GM19397 (cell line): Measurements from ENCODE around the gene CCDC92B.
"Not testable (repeated sequence)": the region's sequence is repeated elsewhere in the genome, so short reads cannot be mapped to it uniquely, and the experiment has no call there.

ENCODE experiments used
- ATAC-seq: cut with Tn5 transposase; IDR thresholded peaks from one replicate; pipeline ENCODE4 v1.9.1; 2021; ENCODE audit warnings: mild to moderate bottlenecking, moderate library complexity; ENCODE audit not compliant: unreplicated experiment

The CCDC92B gene

DNA sequence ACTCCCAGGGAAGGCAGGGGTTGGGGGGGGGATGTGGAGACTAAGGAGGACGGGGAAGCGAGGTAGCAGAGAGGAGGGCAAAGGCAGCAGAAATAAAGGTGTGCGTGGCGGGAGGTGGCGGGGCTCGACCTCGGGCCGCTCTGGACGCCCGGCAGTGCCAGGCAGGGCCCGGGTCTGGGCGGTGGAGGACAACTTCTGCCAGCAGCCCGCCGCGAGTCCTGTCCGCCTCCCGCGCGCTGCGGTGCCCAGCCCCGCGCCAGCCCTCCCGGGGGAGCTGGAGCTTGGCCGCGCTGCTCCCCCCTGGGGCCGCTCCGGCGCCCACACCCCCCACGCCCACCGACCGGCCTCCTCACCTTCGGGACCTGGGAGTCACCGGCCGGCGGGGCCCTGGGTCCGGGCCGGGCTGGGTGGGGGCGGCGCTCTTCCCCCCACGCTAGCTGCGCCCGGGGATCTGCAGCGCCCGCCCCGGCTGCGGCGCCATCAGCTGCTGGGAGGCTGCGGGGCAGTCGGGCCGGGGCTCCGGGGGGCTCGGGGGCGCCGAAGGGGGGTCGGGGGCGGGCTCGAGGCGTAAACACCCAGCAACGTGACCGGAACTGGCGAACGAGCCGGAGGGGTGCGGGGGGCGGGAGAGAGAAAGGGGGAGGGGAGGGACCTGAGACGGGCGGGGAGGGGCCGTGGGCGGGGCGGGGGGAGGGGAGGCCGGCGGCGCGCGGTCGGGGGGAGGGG lies at the start of gene CCDC92B:
TSS of gene CCDC92B (minus strand) at position 595 of the 726 bp plus-strand sequence. CDS start 14,507 bp downstream, outside the sequence.
- no peak for ATAC-seq

DNA sequence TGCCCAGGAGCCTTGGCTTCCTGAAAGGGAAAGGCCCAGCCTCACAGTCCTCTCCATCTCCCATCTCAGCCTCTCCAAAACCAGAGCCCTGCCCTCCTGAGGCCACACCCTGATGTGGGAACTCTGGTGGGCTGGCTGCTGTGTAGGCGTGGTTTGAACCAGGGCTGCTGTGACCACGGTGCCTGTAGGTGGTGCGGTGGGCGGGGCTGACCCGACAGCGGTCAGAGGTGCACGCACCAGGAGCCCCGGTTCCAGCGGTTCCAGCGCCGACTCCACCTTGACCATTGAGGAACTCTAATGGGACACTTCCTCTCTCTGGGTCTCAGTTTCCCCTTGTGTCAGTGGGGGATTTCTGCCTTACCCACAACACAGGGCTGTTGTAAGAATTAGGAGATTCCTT lies 49.2 kb upstream of the CCDC92B start:
- ATAC-seq: no peak

DNA sequence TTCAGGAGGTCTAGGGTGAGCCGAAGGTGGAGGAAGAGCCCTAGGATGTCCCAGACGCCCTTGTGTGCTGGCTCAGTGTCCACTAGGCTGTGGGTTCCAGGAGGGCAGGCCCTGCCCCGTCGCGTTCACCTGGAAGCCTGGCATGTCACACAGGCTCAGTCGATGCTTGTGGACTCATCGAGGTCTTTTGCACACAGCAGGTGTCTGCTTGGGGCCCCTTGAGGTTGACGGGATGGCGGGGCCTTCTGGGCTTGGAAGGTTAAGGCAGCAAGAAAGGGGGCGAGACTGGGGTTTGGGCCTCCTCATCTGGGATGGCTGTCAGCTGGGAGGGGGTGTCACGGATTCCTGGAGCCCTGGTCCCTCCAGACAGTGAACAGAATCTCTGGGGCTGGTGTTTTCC lies 48.7 kb upstream of the CCDC92B start:
- ATAC-seq: no peak

DNA sequence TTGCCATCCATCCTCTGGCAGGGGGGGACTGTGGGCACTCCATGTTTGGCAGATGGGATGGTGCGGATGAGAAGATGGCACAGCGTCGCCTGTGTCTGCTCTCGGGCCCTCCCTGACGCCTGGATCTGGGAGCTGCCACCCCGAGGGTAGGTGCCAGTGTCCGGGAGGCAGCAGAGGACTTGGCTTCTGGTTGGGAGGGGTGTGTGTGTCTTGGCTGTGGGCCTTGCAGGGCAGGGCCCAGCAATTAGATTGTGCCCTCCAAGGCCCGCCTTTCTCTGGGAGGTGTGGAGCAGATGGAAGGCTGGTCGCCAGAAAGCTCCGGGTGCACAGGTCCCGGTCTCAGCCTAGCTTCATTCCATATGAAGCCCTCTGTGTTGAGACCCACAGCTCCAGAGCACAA lies 48.2 kb upstream of the CCDC92B start:
- no peak for ATAC-seq

DNA sequence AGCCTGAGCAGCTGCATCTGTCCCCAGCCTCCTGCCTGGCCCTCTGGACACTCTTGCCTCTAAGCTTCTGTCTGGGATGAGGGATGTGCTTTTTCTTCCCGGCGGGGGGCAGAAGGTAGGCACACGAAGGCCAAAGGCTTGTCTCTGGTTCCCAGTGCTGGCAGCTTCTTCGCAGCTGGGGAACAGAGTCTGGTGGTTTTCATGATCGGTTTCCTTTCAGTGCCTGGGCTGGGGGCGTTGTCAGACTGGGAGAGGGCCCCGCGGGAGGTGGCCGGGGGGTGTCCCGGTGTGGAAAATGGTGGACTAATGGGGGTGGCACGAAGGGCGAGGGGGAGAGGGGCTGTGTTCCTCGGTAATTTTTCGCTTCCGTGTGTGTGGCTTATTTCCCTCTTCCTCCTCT lies 47.8 kb upstream of the CCDC92B start:
- ATAC-seq: no peak

DNA sequence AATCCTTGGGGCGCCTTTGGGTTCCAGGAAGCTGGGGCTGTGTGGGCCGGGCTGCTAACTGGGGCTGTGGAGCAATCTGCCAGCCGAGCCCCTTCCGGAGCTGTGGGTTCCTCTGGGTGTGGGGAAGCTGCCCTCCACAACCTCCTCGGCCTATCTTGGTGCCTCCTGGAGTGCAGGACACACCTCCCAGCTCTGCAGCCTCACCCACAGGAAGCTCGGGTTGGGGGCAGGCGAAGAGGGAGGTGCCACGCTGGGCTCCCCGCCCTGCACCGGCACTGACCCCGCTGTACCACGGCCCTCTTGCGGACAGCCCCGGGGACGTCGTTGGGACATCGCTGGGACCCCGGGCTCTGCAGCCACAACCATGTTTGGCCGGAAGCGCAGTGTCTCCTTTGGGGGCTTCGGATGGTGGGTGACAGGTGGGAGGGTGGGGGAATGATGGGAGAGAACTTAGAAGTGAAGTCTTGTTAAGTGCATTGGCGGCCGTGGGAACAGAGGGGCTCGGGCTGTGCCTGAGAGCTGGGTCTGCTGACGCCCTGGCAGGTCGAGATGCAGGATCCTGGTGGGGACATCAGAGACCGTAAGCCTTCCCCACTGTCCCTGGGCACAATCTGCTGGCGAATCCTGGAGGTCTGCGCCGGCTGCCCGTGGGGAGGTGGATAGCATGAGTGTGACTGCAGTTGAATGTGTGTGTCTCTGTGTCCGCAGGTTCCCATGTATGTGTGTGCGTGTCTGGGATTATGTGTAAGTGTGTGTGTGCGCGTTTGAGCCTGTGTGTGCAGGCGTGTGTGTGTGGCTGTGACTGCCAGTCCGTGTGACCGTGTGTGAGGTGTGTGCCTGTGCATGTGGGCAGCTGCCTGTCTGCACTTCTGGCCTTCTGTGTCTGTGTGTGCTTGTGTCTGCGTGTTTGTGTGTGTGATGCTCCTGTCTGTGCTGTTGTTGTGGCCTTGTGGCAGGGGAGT lies 47.0 kb upstream of the CCDC92B start, which contains the start of gene RAP1GAP2:
TSS of gene RAP1GAP2 (plus strand) at position 275 of the 962 bp plus-strand sequence. CDS start at position 365, 90 bp downstream.
- ATAC-seq: no peak

DNA sequence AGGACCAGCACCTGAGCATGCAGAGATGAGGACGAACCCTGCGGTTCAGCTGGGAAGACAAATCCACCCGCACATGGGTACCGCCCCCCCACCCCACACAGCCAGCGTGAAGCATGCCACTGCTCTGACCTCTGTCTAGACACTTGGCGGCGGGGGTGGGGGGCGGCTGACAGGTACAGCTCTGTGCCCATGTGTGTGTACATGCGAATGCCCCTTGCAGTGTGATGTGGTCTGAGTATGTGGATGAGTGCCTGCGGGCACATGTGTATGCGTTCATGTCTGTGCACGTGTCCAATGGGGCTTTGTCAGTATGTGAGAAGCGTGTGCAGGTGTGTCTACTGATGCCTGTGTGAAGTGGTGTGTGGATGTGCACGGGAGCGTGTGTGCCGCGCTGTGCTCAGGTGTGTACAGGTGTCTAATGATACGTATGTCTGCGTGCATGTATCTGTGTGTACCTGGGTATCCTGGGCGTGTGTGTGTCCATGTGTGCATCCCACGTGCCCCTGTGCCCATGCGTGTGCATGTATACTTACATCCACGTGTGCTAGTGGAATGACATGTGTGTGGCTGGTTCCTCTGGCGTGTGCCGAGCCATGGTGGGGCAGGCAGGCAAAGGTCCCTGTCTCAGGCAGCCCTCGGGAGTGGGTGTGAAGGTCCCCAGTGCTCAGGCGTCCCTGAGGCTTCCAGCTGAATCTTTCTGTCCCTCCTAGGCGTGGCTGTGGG lies 46.1 kb upstream of the CCDC92B start:
- no peak for ATAC-seq

DNA sequence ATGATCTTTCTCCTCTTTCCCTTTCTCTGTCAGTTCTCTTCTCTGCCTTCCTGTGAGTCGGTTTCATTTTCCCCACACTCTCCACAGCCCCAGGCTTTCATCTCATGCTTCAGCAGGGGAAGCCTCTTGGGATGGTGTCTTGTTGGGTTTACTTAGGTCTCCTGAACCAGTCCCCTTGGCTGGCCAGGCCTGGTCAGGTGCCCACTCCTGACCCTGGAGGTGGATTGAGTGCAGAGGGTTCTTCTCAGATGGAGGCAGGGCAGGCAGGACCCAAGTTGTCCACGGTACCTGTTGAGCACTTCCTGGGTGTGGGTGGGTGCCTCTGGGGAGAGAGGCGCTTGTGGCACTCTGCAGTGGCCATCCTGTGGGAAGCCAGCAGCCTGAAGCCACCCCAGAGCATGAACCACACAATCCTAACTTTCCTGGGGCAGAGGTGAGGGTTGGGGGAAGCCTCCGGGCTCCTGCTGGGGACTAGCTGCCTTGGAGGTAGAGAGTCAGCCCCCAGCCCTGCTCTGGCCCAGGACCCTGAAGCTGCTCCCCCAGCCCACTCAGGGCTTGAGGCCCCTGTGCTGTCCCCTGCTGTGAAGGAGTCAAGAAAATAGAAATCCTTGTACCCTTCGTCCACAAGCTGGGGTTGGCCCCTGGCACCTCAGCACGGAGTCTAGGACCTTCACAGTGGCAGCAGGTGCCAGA lies 44.8 kb upstream of the CCDC92B start:
- ATAC-seq: no peak

DNA sequence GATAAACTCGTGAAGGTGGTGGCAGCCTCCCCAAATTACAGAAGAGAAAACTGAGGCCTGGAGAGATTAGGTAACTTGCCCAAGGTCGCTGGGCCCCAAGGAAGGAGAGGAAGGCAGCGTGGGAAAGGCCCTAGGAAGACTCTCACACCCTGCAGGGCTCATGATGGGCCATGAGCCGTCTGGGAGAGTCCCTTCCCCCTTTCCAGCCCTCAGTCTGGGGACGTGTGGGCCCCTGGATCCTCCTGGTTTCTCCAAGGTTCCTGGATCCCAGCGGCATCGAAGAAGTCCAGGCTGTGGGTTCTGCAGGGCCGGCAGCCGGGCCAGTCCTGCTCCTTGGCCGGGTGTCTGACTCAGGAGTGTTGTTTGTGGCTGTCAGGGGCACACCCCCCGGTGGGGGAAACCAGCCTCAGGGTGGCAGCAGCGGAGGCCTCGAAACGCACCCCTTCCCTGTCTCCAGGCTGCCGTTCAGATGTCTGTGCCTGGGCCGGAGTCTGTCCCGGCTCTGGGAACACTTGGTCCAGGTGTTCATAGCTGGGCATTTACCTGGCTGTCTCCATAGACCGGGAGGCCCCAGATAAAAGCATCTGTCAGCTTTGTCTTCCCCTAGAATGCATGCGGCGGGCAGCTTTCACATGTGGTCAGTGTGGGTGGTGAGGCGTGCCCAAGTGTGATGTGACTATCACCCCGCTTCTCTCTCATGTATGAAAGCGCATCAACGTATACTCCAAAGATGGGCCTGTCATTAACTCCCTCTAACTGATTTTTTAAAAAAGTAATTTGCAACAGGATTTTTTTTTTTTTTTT lies 43.1 kb upstream of the CCDC92B start:
- no peak for ATAC-seq

DNA sequence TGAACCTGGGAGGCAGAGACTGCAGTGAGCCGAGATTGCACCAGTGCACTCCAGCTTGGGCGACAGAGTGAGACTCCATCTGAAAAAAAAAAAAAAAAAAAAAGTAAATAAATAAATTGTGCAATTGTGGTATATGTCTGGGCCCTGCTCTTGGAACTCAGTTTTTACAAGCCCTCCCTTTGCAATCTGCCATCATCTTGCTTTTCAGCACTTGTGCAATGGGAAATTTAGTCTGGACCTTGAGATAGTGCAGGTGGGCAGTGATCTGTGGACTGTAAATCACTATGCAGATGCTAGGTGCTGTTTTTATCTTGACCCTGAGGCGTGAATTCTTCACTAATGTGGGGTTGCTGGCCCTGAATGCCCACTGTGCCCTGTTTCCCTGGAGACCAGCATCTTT lies 40.2 kb upstream of the CCDC92B start:
- no peak for ATAC-seq

DNA sequence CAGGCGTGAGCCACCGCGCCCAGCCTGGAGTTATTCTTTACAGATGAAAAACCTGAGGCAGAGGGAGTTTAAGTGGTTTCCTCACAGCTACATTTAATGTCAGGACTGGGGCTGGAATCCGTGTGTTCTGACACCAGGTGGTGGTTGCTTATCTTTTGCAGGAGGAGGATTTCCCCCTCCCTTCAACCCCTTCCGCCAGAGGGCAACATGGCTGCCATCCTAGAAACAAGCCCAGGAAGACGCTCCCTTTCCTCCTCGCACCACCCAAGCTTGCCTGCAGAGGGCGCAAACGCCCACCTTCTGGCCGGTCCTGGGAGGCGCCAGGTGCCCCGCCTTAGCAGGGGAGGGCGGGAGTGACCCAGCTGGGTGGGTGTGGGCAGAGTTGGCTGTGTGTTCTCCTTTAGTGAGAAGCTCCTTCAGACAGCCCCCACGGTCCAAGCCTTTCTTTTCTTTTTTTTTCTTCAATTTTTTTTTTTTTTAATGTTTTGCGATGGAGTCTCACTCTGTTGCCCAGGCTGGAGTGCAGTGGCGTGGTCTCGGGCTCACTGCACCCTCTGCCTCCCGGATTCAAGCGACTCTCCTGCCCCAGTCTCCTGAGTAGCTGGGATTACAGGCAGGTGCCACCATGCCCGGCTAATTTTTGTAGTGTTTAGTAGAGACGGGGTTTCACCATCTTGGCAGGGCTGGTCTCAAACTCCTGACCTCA lies 36.9 kb upstream of the CCDC92B start:
- peak; percentile 60 for ATAC-seq

DNA sequence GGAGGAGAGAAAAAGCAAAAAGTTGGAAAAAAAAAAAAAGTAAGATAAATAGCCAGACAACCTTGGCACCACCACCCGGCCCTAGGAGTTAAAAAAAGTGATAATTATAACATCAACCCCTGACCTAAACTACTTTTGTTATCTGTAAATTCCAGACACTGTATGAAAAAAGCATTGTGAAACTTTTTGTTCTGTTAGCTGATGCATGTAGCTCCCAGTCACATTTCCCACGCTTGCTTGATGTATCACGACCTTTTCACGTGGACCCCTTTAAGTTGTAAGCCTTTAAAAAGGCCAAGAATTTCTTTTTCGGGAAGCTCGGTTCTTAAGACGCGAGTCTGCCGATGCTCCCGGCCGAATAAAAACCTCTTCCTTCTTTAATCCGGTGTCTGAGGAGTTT lies 35.9 kb upstream of the CCDC92B start:
- ATAC-seq: not testable (repeated sequence)

DNA sequence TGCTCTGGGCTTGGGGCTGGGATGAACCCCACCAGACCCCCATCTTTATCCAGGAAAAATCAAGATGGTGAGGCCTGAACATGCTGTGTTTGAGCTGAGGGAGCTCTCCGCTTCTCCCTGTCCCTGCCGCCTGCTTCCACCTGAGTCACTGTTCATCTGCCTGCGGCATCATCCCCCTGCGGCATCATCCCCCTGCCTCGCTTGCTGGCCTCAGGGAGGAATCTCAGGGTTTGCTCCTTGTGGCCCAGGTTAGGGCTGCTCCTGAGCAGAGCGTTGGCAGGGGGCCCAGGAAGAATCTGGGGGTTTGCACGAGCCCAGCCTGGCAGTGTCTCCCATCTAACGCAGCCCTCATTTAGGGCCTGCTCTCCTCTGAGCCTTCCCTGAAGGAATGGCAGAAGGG lies 35.4 kb upstream of the CCDC92B start:
- ATAC-seq: no peak

DNA sequence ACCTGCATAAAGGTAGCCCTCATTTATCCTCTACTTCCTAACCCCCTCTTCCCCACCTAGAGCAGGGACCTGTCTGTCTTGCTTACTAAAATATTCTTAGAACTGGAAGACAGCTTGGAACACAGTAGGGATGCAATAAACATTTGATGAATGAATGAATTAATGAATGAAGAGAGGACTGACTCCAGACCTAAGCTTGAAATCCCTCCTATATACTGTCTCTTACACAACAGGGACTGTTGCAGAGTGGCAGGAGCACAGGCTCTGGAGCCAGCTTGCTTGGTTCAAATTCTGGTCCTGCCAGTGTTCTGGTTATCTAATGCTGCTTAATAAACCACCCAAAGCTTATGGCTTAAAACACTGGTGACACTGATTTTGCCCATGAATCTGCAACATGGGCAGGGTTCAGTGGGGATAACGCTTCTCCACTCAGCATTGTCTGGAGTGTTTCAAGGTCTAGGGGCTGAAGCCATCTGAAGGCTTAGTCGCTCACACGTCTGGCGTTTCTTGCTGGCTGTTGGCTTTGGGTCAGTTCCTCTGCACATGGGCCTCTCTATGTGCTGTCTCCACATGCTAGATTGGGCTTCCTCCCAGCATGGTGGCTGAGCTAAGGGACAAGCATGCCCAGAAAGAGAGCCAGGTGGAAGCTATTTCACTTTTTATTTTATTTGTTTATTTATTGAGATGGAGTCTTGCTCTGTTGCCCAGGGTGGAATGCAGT lies 34.0 kb upstream of the CCDC92B start:
- ATAC-seq: no peak

DNA sequence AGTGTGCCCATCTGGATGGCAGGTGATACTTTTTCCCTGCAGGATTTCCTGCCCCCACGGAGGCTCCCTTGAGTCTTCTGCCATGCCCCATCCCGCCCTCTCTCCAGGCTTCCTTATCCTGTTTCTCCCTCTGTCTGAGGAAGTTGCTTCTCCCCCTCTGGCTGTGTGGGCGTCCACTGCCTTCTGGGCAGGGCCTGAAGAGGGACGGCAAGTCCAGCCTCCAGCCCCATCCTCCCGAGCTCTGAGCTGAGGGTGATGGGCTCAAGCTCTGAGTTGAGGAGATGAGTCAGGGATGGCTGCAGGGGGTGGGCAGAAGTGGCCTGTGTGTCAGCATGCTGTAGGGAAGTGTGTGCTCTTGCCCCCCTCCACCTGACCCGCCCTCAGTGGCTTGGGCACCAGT lies 32.6 kb upstream of the CCDC92B start:
- ATAC-seq: no peak

DNA sequence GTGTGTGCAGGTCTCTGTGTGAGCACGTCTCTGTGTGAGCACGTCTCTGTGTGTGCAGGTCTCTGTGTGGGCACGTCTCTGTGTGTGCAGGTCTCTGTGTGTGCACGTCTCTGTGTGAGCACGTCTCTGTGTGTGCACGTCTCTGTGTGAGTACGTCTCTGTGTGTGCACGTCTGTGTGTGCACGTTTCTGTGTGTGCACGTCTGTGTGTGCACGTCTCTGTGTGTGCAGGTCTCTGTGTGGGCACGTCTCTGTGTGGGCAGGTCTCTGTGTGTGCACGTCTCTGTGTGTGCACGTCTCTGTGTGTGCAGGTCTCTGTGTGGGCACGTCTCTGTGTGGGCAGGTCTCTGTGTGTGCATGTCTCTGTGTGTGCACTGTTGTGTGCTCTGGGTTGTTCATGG lies 32.1 kb upstream of the CCDC92B start:
- ATAC-seq: not testable (repeated sequence)

DNA sequence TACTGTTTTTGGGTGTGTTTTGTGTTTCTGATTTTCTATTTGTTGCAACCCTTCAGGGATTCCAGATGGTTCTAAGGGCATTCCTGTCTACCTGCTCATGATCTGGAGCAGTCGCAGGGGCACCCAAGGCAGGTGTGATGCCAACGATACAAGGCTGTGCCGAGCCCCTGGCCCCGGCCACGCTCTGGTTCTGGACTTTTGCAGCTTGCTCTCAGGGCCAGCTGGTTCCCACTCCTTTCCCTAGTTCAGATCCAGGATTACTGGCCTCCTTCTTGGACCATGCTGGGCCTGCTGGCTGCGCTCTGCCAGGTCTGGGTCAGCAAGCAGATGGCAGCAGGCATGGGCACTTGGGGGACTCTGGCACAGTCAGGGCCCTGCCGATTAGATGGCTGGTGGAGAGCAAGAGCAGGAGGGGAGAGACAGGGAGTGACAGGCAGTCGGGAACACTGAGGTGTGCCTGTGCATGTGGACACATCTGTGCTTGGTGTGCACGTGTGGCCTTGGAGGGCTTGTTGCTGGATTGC lies 31.5 kb upstream of the CCDC92B start:
- no peak for ATAC-seq

DNA sequence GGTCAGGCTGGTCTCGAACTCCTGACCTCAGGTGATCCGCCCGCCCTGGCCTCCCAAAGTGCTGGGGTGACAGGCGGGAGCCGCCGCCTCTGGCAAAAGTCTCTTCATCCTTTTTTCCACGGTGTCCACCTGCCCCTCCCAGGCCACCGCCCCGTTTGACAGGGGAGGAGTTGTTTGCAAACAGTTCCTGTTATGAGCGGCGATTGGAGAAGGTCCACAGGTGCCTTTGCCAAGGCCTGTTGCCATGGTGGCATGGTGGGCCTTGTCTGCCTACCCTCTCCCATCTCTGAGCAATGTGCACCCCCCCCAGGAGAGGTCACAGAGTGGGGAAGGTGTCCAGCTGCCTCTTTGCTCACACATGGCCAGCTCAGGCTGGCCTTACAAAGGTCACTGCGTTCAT lies 30.8 kb upstream of the CCDC92B start:
- no peak for ATAC-seq
